AG09319 (cell line): ENCODE data around the gene PPP1R3C.

Experiments used
- DNase-seq: peaks from one replicate; pipeline ENCODE4 v3.0.0-alpha.2; 2010; ENCODE audit warnings: low read depth; ENCODE audit errors: extremely low read depth
- TF ChIP-seq, protein P1 (sequence below): IDR thresholded peaks from 2 replicates; pipeline ENCODE4 v1.5.1; 2011; ENCODE audit warnings: low read depth, mild to moderate bottlenecking, inconsistent platforms, low read length, moderate library complexity

PPP1R3C gene

DNA sequence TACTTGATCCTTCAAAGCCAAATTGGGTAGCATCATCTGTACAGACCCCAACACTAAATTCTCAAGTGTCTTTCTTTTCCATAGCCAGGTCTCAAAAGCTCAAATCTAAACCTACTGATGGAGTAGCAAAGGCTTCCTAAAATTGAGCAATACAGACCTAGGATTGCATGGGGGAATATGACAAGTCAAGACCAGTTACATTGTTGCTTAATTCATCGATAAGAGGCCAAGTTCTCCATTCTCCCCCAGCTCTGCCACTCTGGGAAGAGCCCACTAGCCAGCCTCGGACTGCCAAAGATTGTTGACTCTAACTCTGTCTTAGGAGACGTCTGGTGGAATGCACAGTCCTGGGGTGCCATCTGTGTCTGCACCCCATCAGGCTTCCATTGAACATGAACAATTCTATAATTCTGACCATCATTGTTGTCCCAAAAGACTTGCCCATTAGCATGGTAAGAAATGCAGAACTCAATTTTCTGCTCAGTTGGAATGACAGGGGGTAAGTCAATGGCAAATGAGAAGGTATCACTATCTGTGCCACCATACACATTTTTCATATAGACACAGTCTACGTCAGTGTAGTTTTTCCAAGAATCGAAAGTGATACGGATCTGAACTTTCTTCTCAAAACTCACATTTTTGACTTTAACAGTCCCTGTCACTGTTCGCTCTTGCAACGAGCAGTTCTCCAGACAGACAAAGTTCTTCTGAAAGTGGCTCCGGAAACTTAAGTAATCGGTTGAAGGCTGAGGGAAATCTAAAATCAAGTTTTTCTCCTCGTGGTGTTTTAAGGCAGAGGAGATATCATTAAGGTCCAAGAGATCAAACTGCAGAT, 2.9 kb downstream of the PPP1R3C start:
- DNase-seq: no peak

DNA sequence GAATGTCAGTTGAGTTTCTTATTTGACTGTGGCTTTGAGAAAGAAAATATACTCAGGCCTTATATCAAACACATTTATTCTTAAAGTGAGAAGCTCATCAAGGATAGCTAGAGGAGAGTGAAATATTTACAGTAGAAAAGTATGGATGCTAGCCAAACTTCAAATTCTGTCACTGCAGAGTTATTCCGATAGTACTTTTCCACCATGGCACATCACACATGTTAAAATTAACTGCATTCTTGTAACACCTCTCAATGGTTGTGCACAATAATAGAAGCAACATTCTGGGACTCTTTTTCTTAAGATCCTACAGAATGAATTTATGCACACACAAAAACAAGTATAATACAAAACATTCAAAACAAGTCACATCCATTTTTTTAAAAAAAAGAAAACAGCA, 4.5 kb downstream of the PPP1R3C start:
- no peak for DNase-seq
- TF ChIP-seq, protein P1, sequence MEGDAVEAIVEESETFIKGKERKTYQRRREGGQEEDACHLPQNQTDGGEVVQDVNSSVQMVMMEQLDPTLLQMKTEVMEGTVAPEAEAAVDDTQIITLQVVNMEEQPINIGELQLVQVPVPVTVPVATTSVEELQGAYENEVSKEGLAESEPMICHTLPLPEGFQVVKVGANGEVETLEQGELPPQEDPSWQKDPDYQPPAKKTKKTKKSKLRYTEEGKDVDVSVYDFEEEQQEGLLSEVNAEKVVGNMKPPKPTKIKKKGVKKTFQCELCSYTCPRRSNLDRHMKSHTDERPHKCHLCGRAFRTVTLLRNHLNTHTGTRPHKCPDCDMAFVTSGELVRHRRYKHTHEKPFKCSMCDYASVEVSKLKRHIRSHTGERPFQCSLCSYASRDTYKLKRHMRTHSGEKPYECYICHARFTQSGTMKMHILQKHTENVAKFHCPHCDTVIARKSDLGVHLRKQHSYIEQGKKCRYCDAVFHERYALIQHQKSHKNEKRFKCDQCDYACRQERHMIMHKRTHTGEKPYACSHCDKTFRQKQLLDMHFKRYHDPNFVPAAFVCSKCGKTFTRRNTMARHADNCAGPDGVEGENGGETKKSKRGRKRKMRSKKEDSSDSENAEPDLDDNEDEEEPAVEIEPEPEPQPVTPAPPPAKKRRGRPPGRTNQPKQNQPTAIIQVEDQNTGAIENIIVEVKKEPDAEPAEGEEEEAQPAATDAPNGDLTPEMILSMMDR: no peak

More for the DNA sequence above, 2.9 kb downstream of the PPP1R3C start:
- TF ChIP-seq, protein P1: no peak

DNA sequence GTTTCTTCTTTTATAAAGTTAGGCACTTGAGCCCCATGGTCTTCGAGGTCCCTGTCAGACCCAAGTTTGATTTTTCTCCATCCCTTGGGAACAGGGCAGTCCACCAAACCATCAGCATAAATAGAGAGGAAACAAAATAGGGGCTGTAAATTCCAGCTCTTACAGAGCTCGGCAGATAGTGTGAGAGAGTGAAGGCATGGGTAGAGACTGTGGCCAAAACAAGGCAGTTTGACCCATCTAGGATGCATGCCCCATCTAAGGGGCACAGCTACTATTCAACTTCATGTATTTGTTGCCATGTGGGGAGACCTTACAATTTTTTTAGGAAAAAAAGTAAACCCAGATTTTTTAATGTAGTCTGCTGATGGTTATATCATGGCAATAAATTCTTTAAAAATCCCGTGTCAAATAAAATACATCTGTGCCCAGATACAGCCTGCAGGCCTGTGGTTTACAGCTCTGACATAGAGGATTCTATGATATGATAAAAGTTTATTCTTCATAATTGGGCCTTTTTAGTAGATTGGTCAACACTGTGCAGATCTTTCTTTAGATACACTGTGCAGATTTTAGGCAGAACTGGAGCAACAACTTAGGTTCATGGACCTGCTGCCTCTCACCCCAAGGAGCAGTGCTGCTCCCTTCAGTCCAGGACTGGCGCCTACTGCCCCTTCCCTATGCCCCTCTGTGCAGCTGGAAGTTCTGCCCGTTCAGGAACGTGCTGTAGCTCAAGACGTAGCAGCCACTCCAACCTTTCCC, 5.3 kb downstream of the PPP1R3C start:
- TF ChIP-seq, protein P1: no peak; the same call in 1 of the 2 replicates
- DNase-seq: no peak

DNA sequence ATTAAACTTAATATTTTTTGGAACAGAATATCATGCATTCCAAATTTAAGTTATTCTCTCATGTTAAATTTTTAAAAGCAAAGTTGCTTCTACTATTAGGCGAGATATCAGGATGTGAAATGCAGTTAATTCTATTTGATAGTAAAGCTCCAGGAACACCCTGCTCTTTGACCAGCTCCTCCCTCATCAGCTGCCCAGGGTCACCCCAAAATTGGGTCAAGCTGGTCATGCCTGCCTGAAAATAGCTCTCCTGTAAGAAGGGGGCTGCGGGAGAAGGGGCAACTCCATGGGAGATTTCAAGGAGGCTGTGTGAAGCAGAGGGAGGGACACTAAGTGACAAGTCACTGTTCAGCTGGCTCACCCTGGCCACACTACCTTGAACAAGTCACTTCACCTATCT, 5.9 kb downstream of the PPP1R3C start:
- TF ChIP-seq, protein P1: no peak
- no peak for DNase-seq

DNA sequence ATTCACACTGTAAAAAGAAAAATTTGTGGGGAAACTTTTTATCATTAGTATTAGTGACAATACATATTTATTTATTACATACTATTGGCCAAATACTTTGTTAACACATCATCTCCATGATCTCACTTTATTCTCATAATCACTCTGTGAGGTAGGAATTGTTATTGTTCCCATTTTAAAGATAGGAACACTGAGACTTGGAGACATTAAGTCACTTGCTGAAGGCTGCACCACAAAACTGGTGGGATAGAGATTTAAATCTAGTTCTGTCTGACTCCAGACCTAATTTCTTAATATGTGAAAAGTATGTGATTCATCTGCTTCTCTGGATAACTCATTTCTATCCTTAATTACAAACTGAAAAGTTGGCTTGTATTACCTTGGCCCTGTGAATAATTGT, 8.2 kb downstream of the PPP1R3C start:
- TF ChIP-seq, protein P1: no peak
- no peak for DNase-seq

DNA sequence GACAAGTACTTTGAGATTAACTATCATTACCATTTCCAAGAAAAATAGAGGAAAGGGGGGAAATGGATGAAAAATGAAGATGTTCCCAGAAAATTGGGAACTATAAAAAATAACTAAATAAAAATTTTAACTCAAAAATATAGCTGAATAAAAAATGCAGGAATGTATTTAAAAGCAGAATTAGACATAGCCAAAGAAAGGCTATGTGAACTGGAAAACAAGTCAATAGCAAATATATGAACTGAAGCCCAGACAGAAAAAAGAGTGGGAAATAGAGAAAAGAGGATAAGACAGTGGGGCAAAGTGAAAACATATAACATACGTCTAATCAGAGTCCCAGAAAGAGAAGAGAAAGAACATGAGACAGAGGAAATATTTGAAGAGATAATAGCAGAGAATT, 10.3 kb downstream of the PPP1R3C start:
- TF ChIP-seq, protein P1: no peak
- DNase-seq: no peak
